HT-29 (cell line): ENCODE data around the gene RSPH4A. TPM values are rescaled to one million over a fixed set of nuclear protein-coding genes. Genes with fewer than 3 reads are reported as not detected.
"Not testable (repeated sequence)": the region's sequence is repeated elsewhere in the genome, so short reads cannot be mapped to it uniquely, and the experiment has no call there.

Experiments used
- DNase-seq: peaks from one replicate; pipeline ENCODE4 v3.0.0-alpha.2; 2015; ENCODE audit warnings: low spot score
- total RNA-seq: library from RNA; depleted of rRNA; stranded (reverse); fragments of >200 nt; shearing (Covaris generic); gene quantifications from 2 replicates; pipeline ENCODE4 v1.2.3, GENCODE V29; 2014; rRNA removed

RSPH4A gene
- 0.31 TPM in 1 of 2 replicates, not detected in the other for total RNA-seq

GRCh38 chr6:116615937-116616736, at the start of gene RSPH4A:
RSPH4A (plus strand) TSS chr6:116616479; CDS start chr6:116616624, 145 bp downstream.
- peak; percentile 91 for DNase-seq

- DNase-seq: no peak
Measured at GRCh38 chr6:116568111-116568510, 48.2 kb upstream of the RSPH4A start.

- no peak for DNase-seq
Measured at GRCh38 chr6:116568821-116569755, 47.2 kb upstream of the RSPH4A start.

GRCh38 chr6:116570856-116571682, 45.2 kb upstream of the RSPH4A start, which contains the start of gene RWDD1:
RWDD1 (plus strand) TSS chr6:116571504; CDS start chr6:116571583, 79 bp downstream.
- DNase-seq: peak; percentile 97

- DNase-seq: no peak
Measured at GRCh38 chr6:116571683-116572000, 44.6 kb upstream of the RSPH4A start.

GRCh38 chr6:116572162-116572561, 44.1 kb upstream of the RSPH4A start:
- peak; percentile 47 for DNase-seq

- no peak for DNase-seq
Measured at GRCh38 chr6:116575227-116575626, 41.1 kb upstream of the RSPH4A start.

GRCh38 chr6:116577486-116577885, 38.8 kb upstream of the RSPH4A start:
- no peak for DNase-seq

- no peak for DNase-seq
Measured at GRCh38 chr6:116578335-116578734, 37.9 kb upstream of the RSPH4A start.

- DNase-seq: no peak
Measured at GRCh38 chr6:116579143-116579542, 37.1 kb upstream of the RSPH4A start.

GRCh38 chr6:116580198-116580597, 36.1 kb upstream of the RSPH4A start:
- no peak for DNase-seq

GRCh38 chr6:116586276-116586675, 30.0 kb upstream of the RSPH4A start:
- DNase-seq: no peak

- no peak for DNase-seq
Measured at GRCh38 chr6:116586738-116587137, 29.5 kb upstream of the RSPH4A start.

- no peak for DNase-seq
Measured at GRCh38 chr6:116595247-116595646, 21.0 kb upstream of the RSPH4A start.

GRCh38 chr6:116596815-116597214, 19.5 kb upstream of the RSPH4A start:
- peak; percentile 32 for DNase-seq

- not testable (repeated sequence) for DNase-seq
Measured at GRCh38 chr6:116603916-116604315, 12.4 kb upstream of the RSPH4A start.

GRCh38 chr6:116604868-116605267, 11.4 kb upstream of the RSPH4A start:
- not testable (repeated sequence) for DNase-seq

- no peak for DNase-seq
Measured at GRCh38 chr6:116605935-116606334, 10.3 kb upstream of the RSPH4A start.

GRCh38 chr6:116611056-116611455, 5.2 kb upstream of the RSPH4A start:
- no peak for DNase-seq

GRCh38 chr6:116616737-116617053, 416 bp downstream of the RSPH4A start:
- DNase-seq: no peak

GRCh38 chr6:116624036-116624805, 7.9 kb downstream of the RSPH4A start:
- peak; percentile 22 for DNase-seq
